GM20000 (cell line): ENCODE results near the gene NTN5.
A peak's percentile ranks its signal among the peaks of the same experiment; 100 is the strongest.
"Not testable (repeated sequence)": the region's sequence is repeated elsewhere in the genome, so short reads cannot be mapped to it uniquely, and the experiment has no call there.

ENCODE experiments used
- DNase-seq: peaks from one replicate; pipeline ENCODE4 v3.0.0; 2012; ENCODE audit warnings: low spot score
- CTCF ChIP-seq: IDR thresholded peaks from 2 replicates; pipeline ENCODE4 v1.5.1; 2012; ENCODE audit warnings: mild to moderate bottlenecking, control low read depth; ENCODE audit errors: extremely low read depth, missing control alignments

Gene NTN5

GRCh38 chr19:48634424-48635262 is 38.2 kb downstream of the NTN5 start:
- TF ChIP-seq CTCF, result no peak
- peak; percentile 89 for DNase-seq

GRCh38 chr19:48634036-48634342 is 38.8 kb downstream of the NTN5 start:
- no peak for DNase-seq
- no peak for TF ChIP-seq CTCF

- no peak for TF ChIP-seq CTCF
- no peak for DNase-seq
Measured at GRCh38 chr19:48633148-48634035, 39.4 kb downstream of the NTN5 start.

GRCh38 chr19:48632692-48633147 is 40.1 kb downstream of the NTN5 start:
- no peak for TF ChIP-seq CTCF

GRCh38 chr19:48632286-48632685 is 40.5 kb downstream of the NTN5 start:
- DNase-seq, result not testable (repeated sequence)

More at GRCh38 chr19:48632692-48633147, 40.1 kb downstream of the NTN5 start:
- DNase-seq, result no peak

- TF ChIP-seq CTCF, result no peak
- DNase-seq, result no peak
Measured at GRCh38 chr19:48631225-48631624, 41.6 kb downstream of the NTN5 start.

GRCh38 chr19:48630296-48631063 is 42.3 kb downstream of the NTN5 start:
- no peak for DNase-seq
- TF ChIP-seq CTCF, result no peak
